IMR-90 (cell line): ENCODE results near the gene LRRC7. TPM values are rescaled to one million over a fixed set of nuclear protein-coding genes. Genes with fewer than 3 reads are reported as not detected.

Experiments
- ATAC-seq: fragments of 200-7000 bp; cut with Tn5 transposase; 2 replicates; pipeline ENCODE4 v1.9.1; 2020; ENCODE audit warnings: low read depth, mild to moderate bottlenecking, moderate library complexity
- BruUV-seq: library from RNA; stranded (reverse); fragments of 400-500 nt; replicated peaks from 2 replicates; lab custom pipeline; 2021; lab: Mats Ljungman, UMichigan
- CTCF ChIA-PET: fragments of 300-600 bp; formaldehyde crosslinking; extraction: SDS; loops from one replicate; lab custom pipeline; 2021; ENCODE audit warnings: antibody characterized with exemption; lab: Yijun Ruan, JAX
- POLR2A ChIA-PET: fragments of 300-600 bp; sonication (Branson Sonifier 250); formaldehyde crosslinking; loops from one replicate; lab custom pipeline; 2022; ENCODE audit warnings: antibody characterized with exemption; ENCODE audit not compliant: unreplicated experiment; lab: Charles Lee
- DNase-seq: peaks from one replicate; pipeline ENCODE4 v3.0.0; 2013
- H2AFZ ChIP-seq: replicated peaks from 2 replicates; pipeline ENCODE3; 2013; ENCODE audit warnings: low read length, mild to moderate bottlenecking; ENCODE audit not compliant: poor library complexity
- H2AK5ac ChIP-seq: 2 replicates; pipeline ENCODE4 v1.6.1; 2013; ENCODE audit warnings: low read depth, low read length, inconsistent platforms
- H2AK9ac ChIP-seq: replicated peaks from 2 replicates; pipeline ENCODE3; 2013; ENCODE audit warnings: mild to moderate bottlenecking, low read depth, low read length, moderate library complexity; ENCODE audit not compliant: poor library complexity
- H2BK120ac ChIP-seq: 2 replicates; pipeline ENCODE4 v1.6.1; 2013; ENCODE audit warnings: low read depth, low read length, inconsistent platforms
- H2BK15ac ChIP-seq: 3 replicates; pipeline ENCODE4 v1.6.1; 2013; ENCODE audit warnings: low read depth, low read length, inconsistent platforms
- H2BK20ac ChIP-seq: 2 replicates; pipeline ENCODE4 v1.6.1; 2013; ENCODE audit warnings: low read depth, mild to moderate bottlenecking, inconsistent platforms, low read length, moderate library complexity
- H2BK5ac ChIP-seq: 2 replicates; pipeline ENCODE4 v1.6.1; 2013; ENCODE audit warnings: mild to moderate bottlenecking, low read depth, low read length, inconsistent platforms; ENCODE audit not compliant: poor library complexity, severe bottlenecking
- H3K14ac ChIP-seq: replicated peaks from 2 replicates; pipeline ENCODE4 v1.6.1; 2013; ENCODE audit warnings: low read depth, low read length, inconsistent platforms
- H3K18ac ChIP-seq: 2 replicates; pipeline ENCODE4 v1.6.1; 2013; ENCODE audit warnings: low read depth, low read length, control low read depth
- H3K23ac ChIP-seq: 2 replicates; pipeline ENCODE4 v1.6.1; 2013; ENCODE audit warnings: low read depth, low read length, inconsistent platforms
- H3K27ac ChIP-seq: 2 replicates; pipeline ENCODE4 v1.5.1; 2013; ENCODE audit warnings: mild to moderate bottlenecking, control low read depth, low read length; ENCODE audit not compliant: insufficient read depth
- H3K27me3 ChIP-seq: 2 replicates; pipeline ENCODE4 v1.6.1; 2013; ENCODE audit warnings: low read length; ENCODE audit not compliant: control insufficient read depth, insufficient read depth
- H3K36me3 ChIP-seq: 2 replicates; pipeline ENCODE4 v1.6.1; 2013; ENCODE audit warnings: low read length, mixed read lengths; ENCODE audit not compliant: control insufficient read depth, insufficient read depth
- H3K4ac ChIP-seq: 2 replicates; pipeline ENCODE4 v1.6.1; 2013; ENCODE audit warnings: low read depth, low read length, inconsistent platforms
- H3K4me1 ChIP-seq: 2 replicates; pipeline ENCODE4 v1.6.1; 2013; ENCODE audit warnings: low read length, mixed read lengths; ENCODE audit not compliant: control insufficient read depth, insufficient read depth
- H3K4me2 ChIP-seq: 2 replicates; pipeline ENCODE4 v1.6.1; 2013; ENCODE audit warnings: low read depth, mild to moderate bottlenecking, control low read depth, low read length, moderate library complexity
- H3K4me3 ChIP-seq: 2 replicates; pipeline ENCODE4 v1.5.1; 2013; ENCODE audit warnings: low read depth, mild to moderate bottlenecking, control low read depth, low read length, moderate library complexity; ENCODE audit not compliant: insufficient read depth
- H3K56ac ChIP-seq: 2 replicates; pipeline ENCODE4 v1.6.1; 2013; ENCODE audit warnings: low read length, inconsistent platforms; ENCODE audit not compliant: insufficient read depth; ENCODE audit errors: extremely low read depth
- H3K79me1 ChIP-seq, 2 experiments: 2 replicates each; pipeline ENCODE4 v1.6.1; 2013; ENCODE audit warnings: low read length in 2 of 2, inconsistent platforms in 1 of 2, low read depth in 1 of 2
- H3K9ac ChIP-seq: 2 replicates; pipeline ENCODE4 v1.6.1; 2013; ENCODE audit warnings: low read depth, low read length, control low read depth
- H3K9me1 ChIP-seq: 2 replicates; pipeline ENCODE4 v1.6.1; 2013; ENCODE audit warnings: low read length, inconsistent platforms; ENCODE audit not compliant: insufficient read depth
- H3K9me3 ChIP-seq: 2 replicates; pipeline ENCODE4 v1.6.1; 2013; ENCODE audit warnings: low read length; ENCODE audit not compliant: control insufficient read depth, insufficient read depth
- H4K20me1 ChIP-seq: 2 replicates; pipeline ENCODE4 v1.6.1; 2013; ENCODE audit warnings: low read length, inconsistent platforms; ENCODE audit not compliant: insufficient read depth
- H4K5ac ChIP-seq: 2 replicates; pipeline ENCODE4 v1.6.1; 2013; ENCODE audit warnings: mild to moderate bottlenecking, low read depth, low read length, control low read depth
- H4K8ac ChIP-seq, 2 experiments: 2 replicates each; pipeline ENCODE4 v1.6.1; 2013; ENCODE audit warnings: low read depth in 2 of 2, low read length in 2 of 2, control low read depth in 1 of 2, inconsistent platforms in 1 of 2
- H4K91ac ChIP-seq: 2 replicates; pipeline ENCODE4 v1.6.1; 2013; ENCODE audit warnings: low read depth, low read length, inconsistent platforms; ENCODE audit not compliant: insufficient read depth
- BHLHE40 ChIP-seq: fragments of 150-350 bp; IDR thresholded peaks from 2 replicates; pipeline ENCODE4 v1.6.1; 2016; ENCODE audit warnings: mild to moderate bottlenecking, low read depth, low read length
- CEBPB ChIP-seq: IDR thresholded peaks from 2 replicates; pipeline ENCODE4 v1.6.1; 2012; ENCODE audit warnings: low read depth, low read length, improper control_type of control experiment
- CHD1 ChIP-seq: IDR thresholded peaks from 2 replicates; pipeline ENCODE4 v1.6.1; 2012; ENCODE audit warnings: low read depth, low read length, improper control_type of control experiment
- ELK1 ChIP-seq: fragments of 150-350 bp; IDR thresholded peaks from 2 replicates; pipeline ENCODE4 v1.6.1; 2016; ENCODE audit warnings: low read depth, mild to moderate bottlenecking, low read length, moderate library complexity, borderline replicate concordance
- FOS ChIP-seq: fragments of 150-350 bp; IDR thresholded peaks from 2 replicates; pipeline ENCODE4 v1.6.1; 2016; ENCODE audit warnings: low read depth, low read length
- MAFK ChIP-seq: IDR thresholded peaks from 2 replicates; pipeline ENCODE4 v1.6.1; 2012; ENCODE audit warnings: low read depth, low read length, improper control_type of control experiment
- MAZ ChIP-seq: IDR thresholded peaks from 2 replicates; pipeline ENCODE4 v1.6.1; 2012; ENCODE audit warnings: low read depth, mild to moderate bottlenecking, low read length, improper control_type of control experiment, moderate library complexity, borderline replicate concordance
- MXI1 ChIP-seq: IDR thresholded peaks from 2 replicates; pipeline ENCODE4 v1.6.1; 2012; ENCODE audit warnings: low read depth, mild to moderate bottlenecking, low read length, moderate library complexity, borderline replicate concordance
- NFE2L2 ChIP-seq: fragments of 150-350 bp; IDR thresholded peaks from 2 replicates; pipeline ENCODE4 v1.6.1; 2016; ENCODE audit warnings: low read depth, mild to moderate bottlenecking, low read length
- POLR2A ChIP-seq: IDR thresholded peaks from 2 replicates; pipeline ENCODE4 v1.6.1; 2012; ENCODE audit warnings: mild to moderate bottlenecking, low read depth, low read length
- RAD21 ChIP-seq: IDR thresholded peaks from 2 replicates; pipeline ENCODE4 v1.6.1; 2012; ENCODE audit warnings: low read length, improper control_type of control experiment
- RCOR1 ChIP-seq: IDR thresholded peaks from 2 replicates; pipeline ENCODE4 v1.6.1; 2012; ENCODE audit warnings: mild to moderate bottlenecking, low read length, improper control_type of control experiment; ENCODE audit not compliant: insufficient replicate concordance
- RFX5 ChIP-seq: IDR thresholded peaks from 2 replicates; pipeline ENCODE4 v1.8.0; 2012; ENCODE audit warnings: low read depth, mild to moderate bottlenecking, low read length, moderate library complexity
- SMC3 ChIP-seq: fragments of 150-350 bp; IDR thresholded peaks from 2 replicates; pipeline ENCODE4 v1.6.1; 2016; ENCODE audit warnings: low read depth, mild to moderate bottlenecking, antibody characterized with exemption, low read length, moderate library complexity
- WGBS, 2 experiments: methylation state at CpG; one replicate each; pipeline versions ENCODE4 v1.1.5 to v1.1.7; 2013; ENCODE audit warnings: missing lambda C conversion rate in 2 of 2; ENCODE audit not compliant: insufficient read length in 1 of 2; ENCODE audit errors: extremely low coverage in 2 of 2; 5-methylcytosine and 5-hydroxymethylcytosine counted together
- dilution Hi-C: fragments of 300-500 bp; cut with HindIII; formaldehyde crosslinking; loops from one replicate; pipeline ENCODE4 v1.14.3; 2018; ENCODE audit warnings: low sequenced_read_pairs; ENCODE audit not compliant: unreplicated experiment
- in situ Hi-C: fragments of 300-500 bp; cut with MboI; formaldehyde crosslinking; loops from 3 replicates; pipeline ENCODE4 v1.14.3; 2019; ENCODE audit warnings: low sequenced_read_pairs, inconsistent platforms, mixed read lengths
- intact Hi-C: fragments of 100-400 bp; cut with micrococcal nuclease; formaldehyde crosslinking; loops from 2 replicates; pipeline ENCODE4 v1.10.0; 2022
- polyA plus RNA-seq, 3 experiments: library from polyadenylated mRNA; depleted of rRNA; stranded (reverse); fragments of >200 nt; gene quantifications; 2 replicates each; pipeline ENCODE4 v1.2.3, GENCODE V29; 2012; ENCODE audit warnings: low replicate concordance in 1 of 3
- total RNA-seq: library from RNA; depleted of rRNA; stranded (reverse); fragments of >200 nt; gene quantifications from 2 replicates; pipeline ENCODE4 v1.2.3, GENCODE V29; 2012
- TF ChIP-seq, protein P1 (sequence below): fragments of 150-350 bp; IDR thresholded peaks from 2 replicates; pipeline ENCODE4 v1.6.1; 2017; ENCODE audit warnings: mild to moderate bottlenecking, antibody characterized with exemption, low read length, low read depth
- TF ChIP-seq, protein P2 (sequence below): conservative IDR thresholded peaks from 2 replicates; pipeline ENCODE4 v1.5.1; 2012; ENCODE audit warnings: mild to moderate bottlenecking, low read depth, low read length, improper control_type of control experiment

Gene LRRC7
- total and polyA plus RNA-seq, 2 of the 4 experiments (the other 2 are of a cell fraction), result under 0.01 to 0.02 TPM

- H3K4ac ChIP-seq, result no peak overlapping the region
- H3K9ac ChIP-seq, result no peak overlapping the region
- no peak overlapping the region for H3K56ac ChIP-seq
- in situ Hi-C loops, result no loop called here
- TF ChIP-seq MXI1 (no peak), RCOR1 (no peak), ELK1 (no peak), POLR2A (no peak), NFE2L2 (no peak), CEBPB (no peak), BHLHE40 (no peak), MAFK (no peak), RFX5 (no peak), FOS (no peak), RAD21 (no peak), MAZ (no peak), SMC3 (no peak), CHD1 (no peak)
- TF ChIP-seq, protein P1, sequence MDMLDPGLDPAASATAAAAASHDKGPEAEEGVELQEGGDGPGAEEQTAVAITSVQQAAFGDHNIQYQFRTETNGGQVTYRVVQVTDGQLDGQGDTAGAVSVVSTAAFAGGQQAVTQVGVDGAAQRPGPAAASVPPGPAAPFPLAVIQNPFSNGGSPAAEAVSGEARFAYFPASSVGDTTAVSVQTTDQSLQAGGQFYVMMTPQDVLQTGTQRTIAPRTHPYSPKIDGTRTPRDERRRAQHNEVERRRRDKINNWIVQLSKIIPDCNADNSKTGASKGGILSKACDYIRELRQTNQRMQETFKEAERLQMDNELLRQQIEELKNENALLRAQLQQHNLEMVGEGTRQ, result no peak
- TF ChIP-seq, protein P2, sequence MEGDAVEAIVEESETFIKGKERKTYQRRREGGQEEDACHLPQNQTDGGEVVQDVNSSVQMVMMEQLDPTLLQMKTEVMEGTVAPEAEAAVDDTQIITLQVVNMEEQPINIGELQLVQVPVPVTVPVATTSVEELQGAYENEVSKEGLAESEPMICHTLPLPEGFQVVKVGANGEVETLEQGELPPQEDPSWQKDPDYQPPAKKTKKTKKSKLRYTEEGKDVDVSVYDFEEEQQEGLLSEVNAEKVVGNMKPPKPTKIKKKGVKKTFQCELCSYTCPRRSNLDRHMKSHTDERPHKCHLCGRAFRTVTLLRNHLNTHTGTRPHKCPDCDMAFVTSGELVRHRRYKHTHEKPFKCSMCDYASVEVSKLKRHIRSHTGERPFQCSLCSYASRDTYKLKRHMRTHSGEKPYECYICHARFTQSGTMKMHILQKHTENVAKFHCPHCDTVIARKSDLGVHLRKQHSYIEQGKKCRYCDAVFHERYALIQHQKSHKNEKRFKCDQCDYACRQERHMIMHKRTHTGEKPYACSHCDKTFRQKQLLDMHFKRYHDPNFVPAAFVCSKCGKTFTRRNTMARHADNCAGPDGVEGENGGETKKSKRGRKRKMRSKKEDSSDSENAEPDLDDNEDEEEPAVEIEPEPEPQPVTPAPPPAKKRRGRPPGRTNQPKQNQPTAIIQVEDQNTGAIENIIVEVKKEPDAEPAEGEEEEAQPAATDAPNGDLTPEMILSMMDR, result no peak
- H4K91ac ChIP-seq, result no peak overlapping the region
- no peak overlapping the region for H3K27ac ChIP-seq
- H3K9me3 ChIP-seq, result no peaks in the 10 kb centered on the region
- H2BK20ac ChIP-seq, result no peak overlapping the region
- no peak overlapping the region for H2BK120ac ChIP-seq
- no peak overlapping the region for H2AFZ ChIP-seq
- intact Hi-C loops, result no loop called here
- H2BK5ac ChIP-seq, result no peak overlapping the region
- dilution Hi-C loops, result no loop called here
- no peaks in the 10 kb centered on the region for H4K20me1 ChIP-seq
- H3K4me2 ChIP-seq, result no peak overlapping the region
- no peaks in the 10 kb centered on the region for H3K4me1 ChIP-seq
- CTCF ChIA-PET, result interaction anchor here (0.7 kb wide), 1 partner anchor 33 kb away, joined by 3 read pairs; no protein-coding TSS in a partner anchor
- no peak overlapping the region for H4K5ac ChIP-seq
- no peaks in the 10 kb centered on the region; the same call in 1 of the 2 replicates for H3K27me3 ChIP-seq
- no peaks in the 10 kb centered on the region for H3K9me1 ChIP-seq
- no peak overlapping the region for H2BK15ac ChIP-seq
- no peak overlapping the region for H3K14ac ChIP-seq
- H3K18ac ChIP-seq, result no peak overlapping the region
- H3K79me1 ChIP-seq, result no peaks in the 10 kb centered on the region
- no peak overlapping the region for H4K8ac ChIP-seq
- H3K36me3 ChIP-seq, result no peaks in the 10 kb centered on the region
- H3K4me3 ChIP-seq, result no peak overlapping the region
- DNase-seq (no peak), ATAC-seq (no peak)
- H2AK5ac ChIP-seq, result no peak overlapping the region
- H2AK9ac ChIP-seq, result no peak overlapping the region
- no TSS peak for BruUV-seq
- POLR2A ChIA-PET, result no interaction called here
- 70% methylated on average over 2 of the region's 5 CpGs; no CpG with 5 or more reads in 1 of the 2 experiments for WGBS, 2 experiments
- no peak overlapping the region for H3K23ac ChIP-seq
Measured at GRCh38 chr1:70109241-70109640, 541.5 kb downstream of the LRRC7 start.
